Upper lobe of right lung (tissue), 1 donor: ENCODE results near the gene HBG1. TPM values are rescaled to one million over a fixed set of nuclear protein-coding genes. Genes with fewer than 3 reads are reported as not detected.

Source experiments
- ATAC-seq: fragments of 200-7000 bp; cut with Tn5 transposase; one replicate; pipeline ENCODE4 v1.9.1; 2020; ENCODE audit warnings: mild to moderate bottlenecking, moderate library complexity
- DNase-seq: peaks from one replicate; pipeline ENCODE4 v3.0.0-alpha.2; 2020
- H3K27ac ChIP-seq: fragments of 200-600 bp; one replicate; pipeline ENCODE4 v1.8.0; 2022
- H3K27me3 ChIP-seq: fragments of 200-600 bp; one replicate; pipeline ENCODE4 v1.8.0; 2022; ENCODE audit warnings: mild to moderate bottlenecking
- H3K36me3 ChIP-seq: fragments of 200-600 bp; one replicate; pipeline ENCODE4 v1.8.0; 2022
- H3K4me1 ChIP-seq: fragments of 200-600 bp; one replicate; pipeline ENCODE4 v1.8.0; 2022
- H3K4me3 ChIP-seq: fragments of 200-600 bp; one replicate; pipeline ENCODE4 v1.8.0; 2022; ENCODE audit warnings: mild to moderate bottlenecking
- H3K9me3 ChIP-seq: fragments of 200-600 bp; one replicate; pipeline ENCODE4 v1.8.0; 2022
- CTCF ChIP-seq: fragments of 200-600 bp; IDR thresholded peaks from one replicate; pipeline ENCODE4 v1.8.0; 2022; ENCODE audit warnings: antibody characterized with exemption
- intact Hi-C: fragments of 100-400 bp; cut with DNase I; formaldehyde crosslinking; loops from one replicate; pipeline ENCODE4 v1.11.0; 2022
- total RNA-seq: library from RNA; stranded (reverse); fragmentation: NEBNext Ultra II Directional; extraction: Animal tissue kit (Norgen Biotek cat#: 25700); gene quantifications from one replicate; pipeline ENCODE4 v1.2.1, GENCODE V29; 2021
- donor health status: DM: no; HTN: yes; CAD: no; lungs with severe emphysema.

HBG1 gene
- total RNA-seq, 1 donor from 2014 or later: not detected

DNA sequence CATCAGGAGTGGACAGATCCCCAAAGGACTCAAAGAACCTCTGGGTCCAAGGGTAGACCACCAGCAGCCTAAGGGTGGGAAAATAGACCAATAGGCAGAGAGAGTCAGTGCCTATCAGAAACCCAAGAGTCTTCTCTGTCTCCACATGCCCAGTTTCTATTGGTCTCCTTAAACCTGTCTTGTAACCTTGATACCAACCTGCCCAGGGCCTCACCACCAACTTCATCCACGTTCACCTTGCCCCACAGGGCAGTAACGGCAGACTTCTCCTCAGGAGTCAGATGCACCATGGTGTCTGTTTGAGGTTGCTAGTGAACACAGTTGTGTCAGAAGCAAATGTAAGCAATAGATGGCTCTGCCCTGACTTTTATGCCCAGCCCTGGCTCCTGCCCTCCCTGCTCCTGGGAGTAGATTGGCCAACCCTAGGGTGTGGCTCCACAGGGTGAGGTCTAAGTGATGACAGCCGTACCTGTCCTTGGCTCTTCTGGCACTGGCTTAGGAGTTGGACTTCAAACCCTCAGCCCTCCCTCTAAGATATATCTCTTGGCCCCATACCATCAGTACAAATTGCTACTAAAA lies 22.8 kb downstream of the HBG1 start, which contains the start of gene HBB:
TSS of gene HBB (minus strand) at position 340 of the 579 bp plus-strand sequence. CDS start at position 290, 50 bp downstream.
- no peaks in the 10 kb centered on the region for H3K36me3 ChIP-seq

GRCh38 chr11:5225480-5225871 lies 24.2 kb downstream of the HBG1 start:
- H3K4me3 ChIP-seq: no peak overlapping the region
- DNase-seq (no peak), ATAC-seq (no peak)
- no peaks in the 10 kb centered on the region for H3K36me3 ChIP-seq
- no peaks in the 10 kb centered on the region for H3K4me1 ChIP-seq
- H3K27ac ChIP-seq: no peak overlapping the region
- H3K9me3 ChIP-seq: no peaks in the 10 kb centered on the region
- no peak for TF ChIP-seq CTCF
- intact Hi-C loops: no loop called here
- H3K27me3 ChIP-seq: no peaks in the 10 kb centered on the region

More for the DNA sequence above, 22.8 kb downstream of the HBG1 start, which contains the start of gene HBB:
- ATAC-seq: no peak
- TF ChIP-seq CTCF: no peak
- Histone ChIP-seq H3K4me1 (no peaks in the 10 kb centered on the region), H3K4me3 (no peak within 1 kb of the TSS), H3K9me3 (no peaks in the 10 kb centered on the region), H3K27ac (no peak within 1 kb of the TSS), H3K27me3 (no peaks in the 10 kb centered on the region)
- no peak for DNase-seq
- intact Hi-C loops: no loop called here

GRCh38 chr11:5224538-5225479 lies 24.8 kb downstream of the HBG1 start:
- ATAC-seq (no peak), DNase-seq (no peak)
- no peak overlapping the region for H3K27ac ChIP-seq
- no peaks in the 10 kb centered on the region for H3K9me3 ChIP-seq
- no peak for TF ChIP-seq CTCF
- no peaks in the 10 kb centered on the region for H3K36me3 ChIP-seq
- H3K27me3 ChIP-seq: no peaks in the 10 kb centered on the region
- no peak overlapping the region for H3K4me3 ChIP-seq
- intact Hi-C loops: no loop called here
- no peaks in the 10 kb centered on the region for H3K4me1 ChIP-seq

DNA sequence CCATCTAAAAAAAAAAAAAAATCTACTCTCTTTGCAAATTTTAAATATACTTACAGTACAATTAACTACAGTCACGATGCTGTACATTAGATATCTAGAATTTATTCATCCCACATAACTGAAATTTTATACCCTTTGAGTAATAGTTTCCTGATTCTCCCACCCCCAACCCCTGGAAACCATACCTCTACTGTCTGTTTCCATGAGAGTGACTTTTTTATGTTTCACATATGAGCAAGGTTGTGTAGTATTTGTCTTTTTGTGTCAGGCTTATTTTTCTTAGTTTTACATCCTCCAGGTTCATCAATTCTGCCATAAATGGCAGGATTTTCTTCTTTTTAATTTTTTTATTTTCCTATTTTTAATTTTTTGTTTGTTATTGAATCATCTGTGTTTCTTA lies 26.0 kb downstream of the HBG1 start:
- Histone ChIP-seq H3K4me1 (no peaks in the 10 kb centered on the region), H3K36me3 (no peaks in the 10 kb centered on the region), H3K27ac (no peak overlapping the region), H3K27me3 (no peaks in the 10 kb centered on the region), H3K9me3 (no peaks in the 10 kb centered on the region), H3K4me3 (no peak overlapping the region)
- no peak for TF ChIP-seq CTCF
- intact Hi-C loops: no loop called here
- no peak for DNase-seq
- ATAC-seq: no peak

DNA sequence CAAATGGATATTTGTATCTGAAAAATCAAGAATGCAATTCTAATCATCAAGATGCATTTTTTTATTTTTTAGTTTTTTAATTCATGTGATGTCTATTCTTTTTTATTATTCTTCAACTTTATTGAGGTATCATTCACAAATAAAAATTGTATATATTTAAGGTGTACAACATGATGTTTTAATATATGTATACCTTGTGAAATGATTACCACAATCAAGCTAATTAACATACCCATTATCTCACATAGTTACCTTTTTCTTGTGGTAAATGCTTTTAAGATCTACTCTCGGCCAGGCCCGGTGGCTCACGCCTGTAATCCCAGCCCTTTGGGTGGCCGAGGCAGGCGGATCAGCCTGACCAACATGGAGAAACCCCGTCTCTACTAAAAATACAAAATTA lies 26.5 kb downstream of the HBG1 start:
- intact Hi-C loops: no loop called here
- Histone ChIP-seq H3K27ac (no peak overlapping the region), H3K27me3 (no peaks in the 10 kb centered on the region), H3K4me1 (no peaks in the 10 kb centered on the region), H3K36me3 (no peaks in the 10 kb centered on the region), H3K4me3 (no peak overlapping the region), H3K9me3 (no peaks in the 10 kb centered on the region)
- DNase-seq (no peak), ATAC-seq (no peak)
- TF ChIP-seq CTCF: no peak
